IPS DF 19.7 (cell line): ENCODE data around the gene DUSP11.
"Not testable (repeated sequence)": the region's sequence is repeated elsewhere in the genome, so short reads cannot be mapped to it uniquely, and the experiment has no call there.

Experiments used
- DNase-seq: peaks from one replicate; pipeline ENCODE4 v3.0.0-alpha.2; 2013; ENCODE audit warnings: low read depth, low spot score

Gene DUSP11

DNA sequence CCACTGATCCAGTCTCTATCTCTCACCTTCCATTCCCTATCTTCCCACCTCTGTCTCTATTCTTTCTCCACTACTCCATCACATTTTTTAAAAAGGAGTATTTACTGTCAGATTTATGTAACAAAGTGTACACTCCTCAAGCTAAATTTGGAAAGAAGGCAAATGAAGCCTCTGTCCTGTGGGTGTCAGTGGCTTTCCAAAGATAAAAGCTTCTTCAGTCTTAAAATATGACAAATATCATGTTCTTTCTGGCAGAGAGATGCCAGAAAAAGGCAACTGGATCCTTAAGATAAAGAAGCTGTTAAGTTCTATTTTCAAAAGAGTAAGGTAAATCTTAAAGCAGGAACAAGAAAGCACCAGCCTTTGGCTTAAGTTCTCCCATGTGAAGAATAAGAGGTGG, 7.1 kb downstream of the DUSP11 start:
- no peak for DNase-seq

DNA sequence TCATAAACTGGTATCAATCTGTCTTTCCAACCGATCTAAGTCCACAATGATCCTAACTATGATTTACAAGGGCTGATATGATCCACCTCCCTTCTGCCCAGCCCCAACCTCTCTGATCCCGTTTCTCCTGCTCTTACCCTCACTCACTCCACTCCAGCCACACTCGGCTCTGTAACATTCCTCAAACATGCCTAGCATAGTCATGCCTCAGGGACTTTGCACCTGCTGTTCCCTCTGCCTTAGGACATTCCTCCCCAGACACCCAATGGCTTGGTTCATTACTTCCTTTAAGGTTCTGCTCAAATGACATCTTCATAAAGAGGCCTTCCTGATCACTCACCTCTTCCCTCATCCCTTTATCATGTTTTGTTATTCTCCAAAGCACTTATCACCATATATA, 9.2 kb downstream of the DUSP11 start:
- DNase-seq = no peak

DNA sequence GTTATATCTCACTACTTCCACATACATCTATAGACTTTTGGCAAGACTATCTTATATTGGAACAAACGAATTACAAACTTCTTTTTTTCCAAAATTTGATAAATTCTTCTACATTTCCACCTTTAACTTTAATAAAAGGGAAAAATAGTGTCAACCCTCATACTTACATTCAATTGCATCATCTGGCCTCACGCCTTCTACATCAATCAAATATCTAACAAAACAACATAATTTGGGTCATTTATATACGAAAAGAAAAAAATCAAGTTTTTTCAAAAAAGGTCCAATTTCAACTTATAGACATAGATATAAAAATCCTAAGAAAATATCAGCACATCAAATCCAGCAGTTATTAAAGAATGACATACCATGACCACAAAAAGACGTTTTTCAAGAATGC, 12.9 kb downstream of the DUSP11 start:
- DNase-seq = no peak

DNA sequence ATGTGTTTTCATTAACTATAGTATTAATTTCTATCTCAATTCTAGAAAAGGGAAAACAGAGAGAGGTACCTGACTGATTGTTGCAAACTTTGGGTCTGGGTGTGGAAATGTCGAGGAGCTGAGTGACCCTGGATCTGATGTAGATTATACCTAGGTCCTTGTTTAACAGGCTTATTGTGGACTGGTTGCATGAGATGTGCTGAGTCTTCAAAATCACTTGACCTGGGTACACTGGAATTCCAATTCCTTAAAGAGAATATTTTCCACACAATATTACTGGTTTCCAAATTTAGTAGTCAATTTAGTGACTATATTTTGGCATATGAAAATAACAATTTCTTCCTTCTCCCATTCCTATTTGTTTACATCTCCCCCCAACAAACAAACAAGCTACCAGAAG, 13.6 kb downstream of the DUSP11 start:
- no peak for DNase-seq

DNA sequence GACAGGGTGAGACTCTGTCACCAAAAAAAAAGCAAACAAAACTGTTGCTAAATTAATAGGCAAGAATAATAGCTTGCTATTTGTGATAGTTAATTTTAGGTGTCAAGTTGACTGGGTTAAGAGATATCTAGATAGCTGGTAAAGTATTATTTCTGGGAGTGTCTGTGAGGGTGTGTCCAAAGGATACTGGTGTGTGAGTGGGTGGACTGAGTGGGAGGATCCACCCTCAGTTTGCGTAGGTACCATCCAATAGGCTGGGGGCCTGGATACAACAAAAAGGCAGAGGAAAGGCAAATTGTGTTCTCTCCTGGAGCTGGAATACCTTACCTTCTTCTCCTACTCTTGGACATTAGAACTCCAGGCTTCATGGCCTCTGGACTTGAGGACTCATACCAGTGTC, 15.0 kb downstream of the DUSP11 start:
- DNase-seq = no peak

DNA sequence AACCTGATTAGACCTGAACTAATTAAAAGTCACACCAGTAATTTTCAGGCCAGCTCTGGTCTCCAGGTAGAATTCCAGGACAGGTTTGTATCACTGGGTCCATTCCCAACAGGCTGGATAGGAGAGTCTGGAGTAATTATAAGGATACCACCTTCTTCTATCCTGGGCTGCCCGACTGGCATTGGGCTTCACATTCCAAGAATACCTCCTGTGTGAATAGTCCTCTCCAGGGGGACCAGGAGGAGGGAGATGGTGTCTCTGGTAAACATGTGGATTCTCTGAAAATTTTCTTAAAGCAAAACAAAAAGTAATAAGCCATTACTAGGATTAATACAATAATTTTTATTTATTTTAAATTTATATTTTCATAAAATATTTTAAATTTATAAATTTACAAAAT, 17.3 kb downstream of the DUSP11 start:
- DNase-seq = no peak

DNA sequence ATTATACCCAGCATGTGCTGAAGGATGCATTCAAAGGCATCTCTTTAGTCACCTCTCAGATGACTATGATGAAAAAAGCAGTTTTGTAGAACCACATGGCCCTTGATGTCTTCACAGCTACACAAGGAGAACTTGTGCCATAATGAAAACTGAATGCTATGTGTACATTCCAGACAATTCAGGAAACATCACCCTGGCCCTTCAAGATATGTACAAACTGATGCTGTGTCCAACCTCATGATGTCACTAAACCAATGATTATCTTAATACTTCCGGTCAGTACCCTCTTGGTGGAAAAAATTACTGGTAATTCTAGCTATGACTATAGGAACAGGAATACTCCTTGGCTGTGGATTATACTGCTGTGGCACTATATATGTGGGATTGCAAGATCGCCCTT, 20.0 kb downstream of the DUSP11 start:
- no peak for DNase-seq

DNA sequence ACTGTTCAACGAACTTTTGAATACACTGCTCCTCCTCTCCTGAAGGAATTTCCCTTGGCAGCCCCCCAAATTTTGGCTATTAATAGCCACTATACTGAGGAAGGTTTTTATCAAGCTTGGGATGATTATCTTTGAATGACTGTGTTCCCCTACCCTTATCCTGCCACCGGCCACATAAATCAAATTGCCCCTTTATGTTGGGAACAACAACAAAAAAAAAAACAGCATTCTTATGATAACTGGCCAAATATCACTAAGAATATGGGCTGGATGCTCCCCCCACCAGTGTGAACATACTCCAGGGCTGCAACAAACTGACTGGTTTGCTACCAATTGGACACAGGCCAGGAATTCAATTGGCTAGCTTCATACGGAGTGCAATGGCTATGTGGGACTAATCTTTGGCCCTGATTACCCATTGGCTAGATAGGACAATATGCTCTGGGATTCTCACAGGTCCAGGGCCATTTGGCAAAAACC, 20.6 kb downstream of the DUSP11 start:
- DNase-seq = no peak

DNA sequence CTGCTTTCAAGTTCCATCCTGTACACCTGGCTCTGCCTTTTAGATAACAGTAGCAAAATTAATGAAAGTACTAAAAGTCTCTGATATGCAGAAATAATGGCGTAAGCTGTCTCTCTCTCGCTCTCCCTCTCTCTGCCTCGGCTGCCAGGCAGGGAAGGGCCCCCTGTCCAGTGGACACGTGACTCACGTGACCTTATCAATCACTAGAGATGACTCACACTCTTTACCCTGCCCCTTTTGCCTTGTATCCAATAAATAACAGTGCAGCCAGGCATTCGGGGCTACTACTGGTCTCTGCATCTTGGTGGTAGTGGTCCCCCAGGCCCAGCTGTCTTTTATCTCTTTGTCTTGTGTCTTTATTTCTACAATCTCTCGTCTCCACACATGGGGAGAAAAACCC, 25.6 kb downstream of the DUSP11 start:
- DNase-seq = not testable (repeated sequence)

DNA sequence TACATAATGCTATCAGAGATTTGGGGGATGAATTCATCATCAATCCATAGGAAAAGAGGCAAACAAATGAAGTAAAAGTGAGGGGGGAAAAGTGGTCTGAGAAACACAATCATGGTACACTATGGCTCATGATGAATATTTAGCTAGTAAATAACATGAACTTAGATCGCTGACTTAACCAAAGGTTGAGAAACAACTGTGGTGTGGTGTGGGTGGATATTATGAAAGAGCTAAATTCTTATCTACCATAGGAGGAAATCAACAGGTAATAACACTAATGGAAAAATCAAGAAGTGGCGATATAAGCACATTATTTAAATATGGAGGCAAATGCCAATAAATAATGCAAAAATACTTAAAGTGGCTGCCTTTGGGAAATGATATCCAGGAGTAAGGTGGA, 30.6 kb downstream of the DUSP11 start:
- DNase-seq = no peak

DNA sequence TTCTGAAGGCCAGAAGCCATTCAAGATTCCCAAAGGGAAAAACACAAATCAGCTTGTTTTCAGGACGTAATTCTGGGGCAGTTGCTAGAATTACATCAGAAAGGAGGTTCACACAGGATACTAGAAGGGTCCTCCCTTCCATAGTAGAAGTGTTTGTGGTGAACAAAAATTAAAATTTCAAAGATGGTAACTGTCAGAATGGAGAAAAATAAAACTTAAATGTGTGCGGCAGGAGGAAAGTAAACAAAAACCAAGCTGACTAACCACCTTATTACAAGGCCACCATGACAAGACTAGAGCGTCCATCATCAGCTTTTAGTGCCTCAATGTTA, 33.1 kb downstream of the DUSP11 start:
- DNase-seq = no peak

DNA sequence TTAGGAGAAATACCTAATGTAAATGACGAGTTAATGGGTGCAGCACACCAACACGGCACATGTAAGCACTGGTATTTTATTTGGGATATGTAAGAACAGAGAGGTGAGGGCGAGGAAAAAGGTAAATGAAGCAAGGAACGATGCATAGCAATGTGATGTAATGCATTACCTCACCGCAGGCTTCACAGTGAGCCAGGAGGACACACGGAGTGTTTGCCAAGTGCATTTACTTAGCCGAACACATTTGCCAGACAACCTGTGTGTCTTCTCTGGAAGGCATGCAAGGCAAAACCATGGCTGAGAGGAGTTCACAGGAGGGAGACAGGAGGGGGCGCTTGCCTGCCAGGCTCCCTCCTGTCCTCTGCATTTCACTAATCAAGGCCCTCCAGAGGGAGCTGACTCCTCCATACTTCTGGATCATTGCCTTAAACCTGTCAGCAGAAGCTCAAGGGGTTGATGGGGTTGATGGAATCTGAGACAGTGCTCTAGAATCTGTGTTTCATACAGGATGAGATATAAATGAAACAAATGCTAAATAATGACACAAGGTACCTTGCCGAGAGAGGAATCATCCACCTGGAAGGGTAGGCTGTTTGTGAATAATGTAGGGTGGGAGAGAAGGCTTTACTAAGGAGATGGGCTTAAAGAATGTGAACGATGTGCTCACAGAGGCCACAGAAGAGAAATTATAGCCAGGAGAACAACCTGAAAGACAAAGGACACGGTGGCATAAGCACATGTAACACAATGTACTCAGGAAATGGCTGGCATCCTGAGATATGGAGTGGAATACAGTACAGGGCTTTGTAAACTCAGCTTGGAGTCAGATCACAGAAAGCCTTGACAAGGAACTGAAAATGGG, 33.7 kb downstream of the DUSP11 start:
- no peak for DNase-seq

DNA sequence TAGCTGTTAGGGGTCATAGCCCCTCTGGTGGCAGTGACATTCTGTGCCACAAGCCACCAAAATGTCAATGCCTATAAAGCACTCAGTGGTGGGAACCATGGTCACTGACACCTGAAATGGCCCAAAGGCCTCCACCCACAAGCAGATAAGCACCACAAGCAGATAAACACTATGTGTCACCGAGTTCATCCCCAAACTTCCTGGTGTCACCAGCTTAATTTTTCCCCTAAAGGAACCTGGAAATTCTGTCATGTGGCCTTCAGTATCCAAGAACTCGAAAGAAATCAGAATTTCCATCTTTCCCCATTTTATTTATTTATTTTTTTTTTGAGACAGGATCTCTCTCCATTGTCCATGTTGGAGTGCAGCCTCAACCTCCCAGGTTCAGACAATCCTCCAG, 39.1 kb downstream of the DUSP11 start:
- no peak for DNase-seq

DNA sequence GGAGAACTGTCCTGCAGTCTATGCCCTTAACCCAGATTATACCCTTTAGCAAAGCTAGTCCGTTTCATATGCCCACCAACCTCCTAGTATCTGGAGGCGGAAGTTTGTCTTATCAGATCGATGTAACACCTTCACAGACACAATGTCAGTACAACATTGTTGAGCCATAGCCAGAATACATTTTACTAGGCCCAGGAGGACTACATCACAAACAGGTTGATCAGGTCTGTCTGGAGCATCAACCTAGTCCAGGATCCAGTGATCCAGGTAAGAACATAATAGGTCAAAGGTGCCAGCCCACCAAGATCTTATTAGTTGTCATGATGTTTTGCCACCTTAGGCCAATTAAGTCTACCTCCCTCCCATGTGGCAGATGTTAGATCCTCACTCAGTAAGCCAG, 40.8 kb downstream of the DUSP11 start:
- DNase-seq = no peak

DNA sequence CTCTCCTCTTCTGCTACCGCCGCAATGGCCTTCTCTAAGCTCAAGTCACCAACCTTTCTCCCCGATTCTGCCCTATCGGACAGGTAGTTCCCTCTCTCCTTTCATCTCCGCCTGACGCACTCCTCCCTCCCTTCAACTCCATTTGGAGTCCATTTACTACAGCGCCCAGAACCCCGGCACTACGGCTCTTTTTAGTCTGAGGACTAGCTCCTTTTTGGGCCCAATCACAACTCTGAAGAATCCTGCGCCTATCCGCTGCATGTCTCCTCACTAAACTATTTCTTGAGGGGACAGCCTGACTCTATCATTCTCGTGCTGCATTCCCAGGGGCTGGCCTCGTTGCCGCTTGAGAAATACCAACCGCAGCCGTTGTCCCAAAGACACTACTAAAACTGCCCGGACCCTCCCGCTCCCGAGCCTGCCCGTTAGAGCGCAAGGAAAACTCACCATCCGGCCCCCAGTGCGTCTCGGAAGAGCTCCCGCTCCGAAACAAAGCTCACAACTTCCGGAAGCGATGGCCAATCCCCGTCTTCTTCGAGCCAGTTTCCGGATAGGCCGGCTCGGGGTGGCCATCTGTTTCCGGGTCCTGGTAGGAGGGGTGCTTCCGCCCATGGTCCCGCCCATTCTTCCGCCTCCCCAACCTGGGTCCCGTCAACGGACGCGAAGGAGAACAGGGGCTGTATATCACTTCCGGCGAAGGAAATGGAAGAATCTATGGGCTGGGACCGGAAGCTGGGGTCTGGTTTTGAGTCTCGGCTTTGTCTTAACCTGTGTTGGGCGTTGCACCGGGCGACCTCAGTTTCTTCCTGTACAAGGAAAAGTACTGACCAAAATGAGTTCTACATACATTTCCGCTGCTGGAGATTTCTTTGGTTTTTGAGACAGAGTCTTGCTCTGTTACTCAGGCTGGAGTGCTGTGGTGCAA, 42.8 kb downstream of the DUSP11 start, which contains the start of gene TPRKB:
Gene TPRKB (minus strand): TSS at position 491 of the 925 bp plus-strand sequence. CDS start 2,776 bp downstream, outside the sequence.
- DNase-seq = peak; percentile 93

DNA sequence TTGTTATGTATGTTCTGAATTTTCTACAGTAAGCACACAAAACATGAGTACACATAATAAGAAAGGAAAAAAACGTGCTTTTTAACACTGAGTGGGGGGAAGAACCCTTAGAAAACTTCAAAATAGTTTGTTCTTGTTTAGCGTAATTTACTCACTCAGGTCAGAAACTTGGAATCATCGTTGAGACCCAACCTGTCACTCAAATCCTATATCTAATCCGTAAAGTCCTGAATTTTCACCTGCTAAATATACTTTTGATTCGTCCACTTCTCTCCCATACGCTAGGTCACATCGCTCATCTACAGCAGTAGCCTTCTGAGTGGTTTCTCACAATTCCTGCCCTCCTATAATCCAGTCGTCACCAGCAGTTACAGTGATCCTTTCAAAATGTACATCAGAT, 43.5 kb downstream of the DUSP11 start:
- no peak for DNase-seq

DNA sequence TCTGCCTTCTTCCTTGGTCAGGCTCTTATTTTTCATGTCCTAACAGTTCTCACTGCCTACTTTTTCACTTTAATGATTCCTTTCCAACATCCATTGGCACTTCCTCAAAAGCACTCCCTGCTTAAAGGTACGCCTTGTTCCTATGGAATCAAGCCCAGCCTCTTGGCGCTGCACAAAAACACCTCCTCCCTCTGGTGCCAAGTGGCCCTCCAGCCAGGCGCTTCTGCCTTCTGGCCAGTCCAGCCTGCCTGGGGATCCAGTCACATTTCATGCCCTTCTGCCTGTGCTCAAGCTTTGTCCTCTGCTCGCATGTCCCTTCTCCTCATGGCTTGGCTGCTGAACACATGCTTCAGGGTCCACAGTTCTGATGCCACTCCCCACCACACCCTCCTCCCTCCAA, 49.1 kb downstream of the DUSP11 start:
- no peak for DNase-seq

DNA sequence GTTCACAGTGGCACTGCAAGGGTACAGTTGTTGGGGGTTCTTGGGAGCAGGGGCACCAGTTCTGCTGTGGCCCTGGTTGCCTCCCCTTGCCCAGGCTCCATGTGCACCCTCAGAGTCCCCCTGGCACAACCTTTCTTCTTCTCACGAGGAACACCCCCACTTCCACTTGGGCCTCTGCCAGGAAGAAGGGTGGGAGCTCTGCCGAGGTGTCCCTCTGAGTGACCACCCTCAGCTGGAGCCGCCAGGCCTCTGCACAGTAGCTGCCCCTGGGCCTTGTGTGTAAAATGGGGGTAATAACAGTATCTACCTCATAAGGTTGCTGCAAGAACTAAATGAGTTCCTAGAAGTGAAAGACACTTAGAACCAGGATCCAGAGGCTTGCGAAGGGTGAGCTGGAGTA, 51.2 kb downstream of the DUSP11 start:
- no peak for DNase-seq

DNA sequence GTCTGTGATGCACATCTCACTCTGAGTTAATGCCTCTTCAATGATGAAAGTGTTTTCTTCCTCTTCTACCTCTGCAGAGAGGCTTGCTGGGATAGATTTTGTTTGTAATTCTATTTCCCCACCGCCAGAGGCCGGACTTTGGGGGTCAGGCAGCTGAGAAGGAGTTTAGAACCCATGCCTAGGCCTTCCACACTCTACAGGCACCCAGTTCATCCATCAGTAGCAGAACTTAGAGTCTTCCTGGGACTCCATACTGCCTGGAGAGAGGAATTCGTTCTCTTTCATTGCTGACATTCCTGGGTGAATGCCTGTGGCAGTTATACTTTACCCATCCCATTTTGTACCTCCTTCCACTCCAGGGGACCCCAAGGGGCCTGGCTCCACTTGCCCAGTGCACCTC, 51.9 kb downstream of the DUSP11 start:
- DNase-seq = no peak

DNA sequence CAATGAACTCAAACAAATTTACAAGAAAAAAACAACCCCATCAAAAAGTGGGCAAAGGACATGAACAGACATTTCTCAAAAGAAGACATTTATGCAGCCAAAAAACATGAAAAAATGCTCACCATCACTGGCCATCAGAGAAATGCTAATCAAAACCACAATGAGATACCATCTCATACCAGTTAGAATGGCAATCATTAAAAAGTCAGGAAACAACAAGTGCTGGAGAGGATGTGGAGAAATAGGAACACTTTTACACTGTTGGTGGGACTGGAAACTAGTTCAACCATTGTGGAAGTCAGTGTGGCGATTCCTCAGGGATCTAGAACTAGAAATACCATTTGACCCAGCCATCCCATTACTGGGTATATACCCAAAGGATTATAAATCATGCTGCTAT, 53.2 kb downstream of the DUSP11 start:
- DNase-seq = not testable (repeated sequence)

DNA sequence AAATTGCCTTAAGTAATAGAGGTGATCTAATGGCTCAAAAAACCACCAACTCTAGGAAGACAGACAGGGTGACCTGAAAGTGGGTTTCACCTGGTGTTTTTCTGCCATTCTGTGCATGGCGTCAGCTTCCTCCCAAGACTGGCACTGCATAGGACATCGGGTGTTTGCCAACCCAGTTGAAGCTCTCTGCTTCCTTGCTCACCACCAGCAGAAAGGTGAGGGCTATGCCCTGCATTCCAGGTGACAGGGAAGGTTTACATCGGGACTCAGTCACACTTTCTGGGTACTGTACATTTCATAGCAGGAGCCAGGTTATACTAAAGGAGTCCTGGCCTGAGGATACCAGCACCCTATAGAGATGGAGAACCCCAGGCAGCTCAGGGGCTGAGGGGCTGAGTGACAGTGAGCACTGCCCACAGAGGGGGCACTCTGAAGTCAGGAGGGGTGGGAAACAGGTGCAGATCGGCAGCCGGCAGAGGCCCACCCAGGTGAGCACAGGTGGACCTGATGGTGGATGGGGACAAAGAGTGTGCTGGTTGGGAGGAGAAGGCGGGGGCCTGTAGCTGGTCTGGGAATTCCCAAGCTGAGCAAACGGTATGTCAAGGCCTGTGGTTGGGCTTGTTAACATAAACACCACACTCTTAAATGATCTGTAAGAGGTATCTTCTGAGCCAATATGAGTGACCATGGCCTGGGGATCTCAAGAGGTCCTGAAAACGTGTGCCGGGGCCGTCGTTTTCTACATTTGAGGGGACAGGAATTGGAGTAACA, 60.9 kb downstream of the DUSP11 start:
- no peak for DNase-seq

DNA sequence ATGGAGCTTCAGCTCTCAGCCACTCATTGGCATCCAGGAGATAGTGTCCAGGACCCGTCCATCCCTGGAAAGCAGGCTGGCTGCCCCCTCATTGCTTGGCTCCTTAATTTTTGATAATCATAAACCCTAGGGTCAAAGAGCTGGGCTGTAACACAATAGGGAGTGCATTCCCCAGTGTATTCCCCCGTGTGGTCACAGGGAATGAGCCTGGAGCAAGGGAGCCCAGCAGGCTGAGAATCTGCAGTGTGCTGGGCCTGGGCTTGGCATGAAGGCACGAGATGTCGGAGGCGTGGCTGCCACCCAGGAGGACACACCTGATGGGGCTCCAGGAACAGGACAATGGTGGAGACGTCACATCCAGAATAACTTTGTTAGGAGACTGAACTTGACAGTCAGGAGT, 61.5 kb downstream of the DUSP11 start:
- DNase-seq = no peak
